ENCODE data around the gene AIF1L. TPM values are rescaled to one million over a fixed set of nuclear protein-coding genes. Genes with fewer than 3 reads are reported as not detected.
"Not testable (repeated sequence)": the region's sequence is repeated elsewhere in the genome, so short reads cannot be mapped to it uniquely, and the experiment has no call there.

AIF1L gene
- total RNA-seq, 1 donor from 2014 or later: 8.1 TPM

DNA sequence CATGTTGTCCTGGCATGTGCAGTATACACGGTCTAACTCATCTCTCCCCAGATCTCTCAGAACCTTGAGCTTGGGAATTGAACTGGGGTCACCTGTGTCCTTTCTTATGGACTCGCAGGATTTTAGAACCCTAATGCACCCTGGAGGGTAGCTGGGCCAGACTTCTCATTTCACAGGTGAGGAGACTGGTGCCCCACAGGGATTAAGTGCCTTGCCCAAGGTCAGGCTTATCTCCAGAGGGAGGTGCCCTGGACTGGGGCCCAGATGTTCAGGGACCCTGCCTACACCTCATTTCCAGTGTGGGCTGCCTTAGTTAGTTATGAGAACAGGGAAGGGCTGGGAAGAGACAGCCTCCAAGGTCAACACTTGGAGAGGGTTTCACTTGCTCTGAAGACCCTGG lies 25.0 kb downstream of the AIF1L start:
- DNase-seq: no peak

DNA sequence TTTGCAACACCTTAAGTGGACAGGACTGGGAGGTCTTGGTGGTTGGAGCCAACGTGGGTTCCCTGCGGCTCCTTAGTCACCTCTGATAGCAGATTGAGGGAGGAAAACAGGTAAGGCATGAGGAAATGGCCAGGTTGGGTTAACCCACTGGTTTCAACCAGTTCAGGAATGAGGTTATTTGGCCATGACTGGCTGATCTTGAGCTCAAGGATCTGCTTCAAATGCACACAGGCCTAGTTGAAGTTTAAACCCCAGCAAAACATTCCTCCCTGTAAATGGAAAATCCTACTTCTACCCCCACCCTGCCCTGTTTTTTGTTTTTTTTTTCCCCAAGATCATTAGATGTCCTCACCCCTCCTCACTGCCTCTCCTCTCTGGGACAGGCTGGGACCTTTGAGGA lies 25.8 kb downstream of the AIF1L start:
- DNase-seq: no peak

DNA sequence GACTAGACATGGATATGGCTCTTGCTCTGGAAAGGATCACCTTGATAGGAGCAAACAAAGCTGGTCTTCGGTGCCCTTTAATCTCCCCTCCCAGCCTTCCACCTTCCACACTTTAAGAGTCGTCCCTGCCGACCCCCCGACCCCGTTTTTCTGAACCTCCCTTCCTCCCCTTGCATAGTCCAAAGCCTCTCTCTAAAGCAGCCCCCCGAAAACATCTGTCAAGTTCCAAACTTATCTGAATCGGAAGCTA lies 28.6 kb downstream of the AIF1L start:
- DNase-seq: no peak

DNA sequence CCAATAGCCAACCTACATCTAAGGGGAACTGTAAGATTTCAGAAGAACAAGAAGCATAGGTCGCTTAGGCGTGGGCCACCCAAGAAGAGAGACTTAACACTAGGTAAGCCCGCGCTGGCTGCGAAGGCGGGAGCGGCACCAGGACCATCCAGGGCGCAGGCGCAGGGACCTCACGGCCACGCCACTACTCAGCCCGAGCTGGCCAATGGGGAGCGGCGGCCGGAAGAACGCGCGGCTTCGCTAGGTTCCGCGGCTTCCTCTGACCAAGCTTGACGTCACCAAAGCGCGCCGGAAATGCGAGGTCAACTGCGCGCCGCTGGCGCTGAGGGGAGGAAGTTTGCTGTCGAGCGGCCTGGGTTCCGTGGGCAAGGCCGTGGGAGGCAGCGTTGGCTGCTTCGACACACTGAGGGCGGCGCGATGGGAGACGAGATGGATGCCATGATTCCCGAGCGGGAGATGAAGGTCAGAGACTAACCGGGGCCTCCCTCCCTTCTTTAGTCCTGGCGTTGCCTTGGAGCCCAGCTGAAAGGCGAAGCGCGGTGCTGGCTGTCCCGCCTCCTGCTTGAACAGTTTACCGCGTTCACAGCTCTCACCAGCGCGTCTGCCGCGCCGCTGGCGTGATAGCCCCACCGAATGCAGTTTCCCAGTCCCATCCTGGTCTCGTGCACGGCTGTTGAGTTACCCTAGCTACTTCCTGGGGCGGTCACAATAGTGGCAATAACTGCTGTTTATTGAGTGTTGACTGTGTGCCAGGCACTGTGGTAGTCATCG lies 29.1 kb downstream of the AIF1L start, which contains the start of gene NUP214:
TSS of gene NUP214 (plus strand) at position 299 of the 771 bp plus-strand sequence. CDS start at position 418, 119 bp downstream.
- peak; percentile 96 for DNase-seq

DNA sequence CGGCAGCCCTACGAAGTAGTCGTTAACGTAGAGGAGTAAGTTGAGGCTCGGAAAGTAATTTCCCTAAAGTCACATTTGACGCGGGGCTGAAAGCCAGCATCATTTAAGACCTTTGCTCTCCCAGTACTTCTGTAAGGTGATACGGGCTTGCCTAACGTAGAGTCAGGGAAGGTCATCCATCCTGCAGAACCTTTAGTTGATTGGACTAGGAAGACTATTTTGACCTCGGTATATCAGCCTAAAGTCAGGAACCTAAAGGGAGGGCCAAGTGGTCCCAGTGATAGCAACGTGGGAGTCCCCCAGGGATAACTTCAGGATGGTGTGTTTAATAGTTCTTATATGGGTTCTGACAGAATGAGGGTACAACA lies 29.7 kb downstream of the AIF1L start:
- no peak for DNase-seq

DNA sequence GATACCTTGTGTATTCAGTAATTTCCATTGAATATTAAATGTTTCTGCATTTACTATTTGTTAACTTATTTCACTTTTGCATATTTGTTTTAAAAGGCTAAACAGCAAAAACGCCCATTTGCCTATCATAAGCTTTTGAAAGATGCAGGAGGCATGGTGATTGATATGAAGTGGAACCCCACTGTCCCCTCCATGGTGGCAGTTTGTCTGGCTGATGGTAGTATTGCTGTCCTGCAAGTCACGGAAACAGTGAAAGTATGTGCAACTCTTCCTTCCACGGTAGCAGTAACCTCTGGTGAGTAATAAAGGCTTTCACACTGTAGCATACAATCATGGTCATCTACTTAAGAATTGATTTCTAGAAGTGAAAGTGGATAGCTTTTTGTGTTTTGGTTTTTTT lies 32.9 kb downstream of the AIF1L start:
- DNase-seq: no peak

DNA sequence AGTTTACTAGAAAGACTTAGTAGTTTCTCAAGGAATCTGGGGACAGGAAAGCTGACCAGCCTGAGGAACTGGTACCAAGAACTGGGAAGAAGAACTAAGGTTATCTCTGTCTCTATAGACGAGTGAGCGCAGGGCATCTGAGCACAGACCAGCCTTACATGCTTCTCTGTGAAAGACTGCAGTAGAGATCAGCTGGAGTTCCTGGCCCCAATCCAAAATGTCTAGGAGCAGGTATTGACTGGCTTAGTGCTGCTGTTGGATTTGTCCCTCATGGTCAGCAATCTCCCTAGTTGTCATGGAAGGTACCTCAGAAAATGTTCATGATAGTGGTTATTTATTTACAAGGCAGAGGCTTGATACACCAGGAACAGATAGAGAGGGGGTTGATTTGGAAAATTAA lies 42.3 kb downstream of the AIF1L start:
- DNase-seq: no peak

DNA sequence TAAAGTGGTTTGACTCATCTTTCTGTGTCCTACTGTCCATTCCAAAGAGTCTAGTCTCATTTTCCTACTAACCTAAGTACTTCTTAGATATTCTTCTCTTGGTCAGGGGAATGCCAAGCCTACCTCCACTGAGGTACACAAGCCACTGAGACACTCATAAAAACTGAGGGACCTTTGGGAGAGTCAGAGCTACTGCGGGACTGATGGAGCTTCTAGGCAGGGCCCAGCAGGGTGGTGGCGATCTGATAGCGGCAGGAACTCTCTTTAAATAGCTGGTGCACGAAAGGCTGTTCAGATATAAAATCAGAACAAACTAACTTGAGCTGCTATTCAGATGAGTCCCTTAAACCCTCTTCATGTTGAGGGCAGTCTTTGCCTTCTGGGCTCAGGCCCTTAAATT lies 43.8 kb downstream of the AIF1L start:
- DNase-seq: no peak

DNA sequence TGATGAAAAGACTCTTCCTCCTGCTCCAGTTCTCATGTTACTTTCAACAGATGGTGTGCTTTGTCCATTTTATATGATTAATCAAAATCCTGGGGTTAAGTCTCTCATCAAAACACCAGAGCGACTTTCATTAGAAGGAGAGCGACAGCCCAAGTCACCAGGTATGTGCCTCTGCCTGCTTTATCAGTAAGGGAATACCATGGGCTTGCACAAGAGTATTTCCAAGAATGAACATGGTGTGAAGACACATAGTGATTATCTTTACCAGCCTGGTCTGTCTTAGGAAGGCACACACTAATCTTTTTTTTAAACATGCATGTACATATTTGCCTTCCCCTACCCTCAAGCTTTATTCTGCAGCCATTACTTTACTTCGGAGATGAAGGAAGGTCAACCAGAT lies 44.2 kb downstream of the AIF1L start:
- DNase-seq: no peak

DNA sequence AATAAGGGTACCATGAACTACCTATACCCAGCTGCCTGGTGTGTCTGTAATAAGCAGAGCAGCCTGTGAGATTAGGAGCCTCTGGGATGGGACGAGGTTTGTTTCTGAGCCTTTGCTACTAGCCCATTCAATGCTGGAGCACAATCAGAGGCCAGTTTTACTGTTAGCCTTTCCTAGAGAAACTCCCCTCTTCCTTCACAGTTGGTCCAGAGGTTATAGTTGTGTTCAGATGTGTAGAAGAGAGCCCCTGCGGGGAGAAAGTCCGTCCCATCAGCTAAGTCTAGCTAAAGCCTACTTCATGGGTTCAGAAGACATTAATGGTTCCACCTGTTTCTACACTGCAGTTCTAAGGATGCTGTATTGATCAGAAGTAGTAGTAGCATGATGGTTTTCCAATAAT lies 45.8 kb downstream of the AIF1L start:
- DNase-seq: no peak

DNA sequence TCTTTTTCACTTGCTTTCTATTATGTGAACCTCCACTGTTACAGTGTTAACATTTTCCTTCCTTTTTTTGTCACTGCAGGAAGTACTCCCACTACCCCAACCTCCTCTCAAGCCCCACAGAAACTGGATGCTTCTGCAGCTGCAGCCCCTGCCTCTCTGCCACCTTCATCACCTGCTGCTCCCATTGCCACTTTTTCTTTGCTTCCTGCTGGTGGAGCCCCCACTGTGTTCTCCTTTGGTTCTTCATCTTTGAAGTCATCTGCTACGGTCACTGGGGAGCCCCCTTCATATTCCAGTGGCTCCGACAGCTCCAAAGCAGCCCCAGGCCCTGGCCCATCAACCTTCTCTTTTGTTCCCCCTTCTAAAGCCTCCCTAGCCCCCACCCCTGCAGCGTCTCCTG lies 47.9 kb downstream of the AIF1L start:
- no peak for DNase-seq

DNA sequence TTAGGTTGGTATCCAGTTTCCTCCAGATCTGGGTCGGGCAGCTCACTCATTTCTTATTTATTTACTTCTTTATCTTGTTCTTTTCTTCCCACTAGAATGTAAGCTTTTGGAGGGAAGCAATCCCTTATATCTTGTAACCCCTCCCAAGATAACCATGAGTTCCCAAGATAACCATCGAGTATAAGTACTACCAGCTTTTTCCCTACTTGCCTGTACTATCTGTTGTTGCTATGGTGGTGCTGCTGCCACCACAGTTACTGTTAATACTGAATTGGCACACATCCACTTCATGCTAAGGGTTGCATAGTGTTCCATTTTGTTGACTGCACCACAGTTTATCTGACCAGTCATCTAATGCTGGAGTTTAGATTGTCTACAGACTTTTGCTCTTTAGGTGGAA lies 48.9 kb downstream of the AIF1L start:
- DNase-seq: no peak

DNA sequence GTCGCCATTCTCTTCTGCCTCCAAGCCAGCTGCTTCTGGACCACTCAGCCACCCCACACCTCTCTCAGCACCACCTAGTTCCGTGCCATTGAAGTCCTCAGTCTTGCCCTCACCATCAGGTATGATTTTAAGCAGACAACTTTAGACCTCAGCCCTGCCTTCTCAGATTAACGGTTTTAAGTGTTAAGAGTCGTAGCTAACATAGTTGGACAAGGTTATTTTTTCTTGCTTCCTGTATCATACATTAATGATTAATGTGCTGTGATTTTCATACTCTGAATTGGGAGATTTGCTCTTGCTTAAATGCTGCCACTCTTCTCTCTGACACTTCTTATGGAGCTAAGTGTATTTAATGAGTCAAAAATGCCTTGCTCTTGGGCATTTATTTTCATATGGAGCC lies 49.9 kb downstream of the AIF1L start:
- DNase-seq: no peak

DNA sequence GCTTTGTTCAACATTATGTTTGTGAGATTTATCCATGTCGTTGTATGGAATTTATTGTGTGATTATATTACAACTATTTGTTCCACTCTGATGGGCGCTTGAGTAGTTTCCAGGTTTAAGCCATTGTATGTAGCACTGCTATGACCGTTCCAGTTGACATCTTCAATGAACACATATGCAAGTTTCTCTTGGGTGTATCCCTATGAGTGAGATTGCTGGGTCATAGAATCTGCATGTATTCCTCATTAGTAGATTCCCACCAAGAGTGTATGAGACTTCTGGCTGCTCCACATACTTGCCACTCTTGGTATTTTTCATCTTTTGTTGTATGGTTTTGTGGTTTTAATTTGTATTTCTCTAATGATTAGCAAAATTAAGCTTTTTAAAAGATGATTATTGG lies 51.9 kb downstream of the AIF1L start:
- no peak for DNase-seq

DNA sequence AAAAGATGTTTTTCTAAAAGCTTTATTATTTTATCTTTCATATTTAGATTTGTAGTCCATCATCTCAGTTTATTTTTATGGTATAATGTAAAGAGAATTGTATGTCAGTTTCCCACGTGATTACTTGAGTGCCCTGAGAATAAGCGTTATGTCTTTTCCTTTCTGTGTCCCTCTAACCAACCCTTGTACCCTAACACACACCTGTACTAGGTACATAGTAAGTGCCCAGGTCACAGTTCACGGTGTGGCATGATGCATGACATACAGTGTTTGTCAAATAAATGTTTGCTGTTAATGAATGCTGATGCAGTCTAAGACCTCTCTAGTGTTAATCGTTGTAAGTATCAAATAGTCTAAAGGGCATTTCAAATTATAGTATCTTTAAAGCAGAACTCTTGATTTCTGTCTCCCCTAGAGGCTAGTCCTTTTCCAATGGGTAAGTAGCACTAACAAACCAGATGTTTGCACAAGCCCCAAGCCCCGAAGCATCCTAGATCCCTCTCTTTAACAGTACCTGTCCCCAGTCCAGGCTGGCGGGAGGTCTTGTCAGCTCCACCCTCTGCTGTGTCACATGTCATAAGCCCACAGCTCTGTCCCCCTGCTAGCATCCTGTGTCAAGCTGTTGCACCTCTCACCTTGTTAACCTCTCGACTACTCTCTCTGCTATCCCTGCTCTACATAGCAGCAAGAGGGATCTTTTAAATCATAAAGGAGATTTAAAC lies 52.8 kb downstream of the AIF1L start:
- no peak for DNase-seq

DNA sequence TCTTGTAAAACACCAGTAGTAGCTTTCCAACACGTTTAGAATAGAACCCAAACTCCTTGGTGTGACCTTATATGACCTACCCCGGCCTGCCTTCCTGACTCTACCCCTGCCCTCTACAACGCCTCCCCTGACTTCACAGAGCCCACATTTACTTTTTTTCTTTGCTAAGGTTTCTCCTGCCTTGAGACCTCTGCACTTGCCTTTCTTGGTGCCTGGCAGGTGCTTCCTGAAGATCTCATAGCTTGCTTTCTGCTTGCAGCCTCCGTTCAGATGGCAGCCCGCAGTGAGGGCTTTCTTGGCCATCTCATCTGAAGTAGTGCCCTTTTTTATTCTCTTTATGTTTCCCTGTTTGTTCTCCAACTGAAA lies 53.3 kb downstream of the AIF1L start:
- DNase-seq: no peak

DNA sequence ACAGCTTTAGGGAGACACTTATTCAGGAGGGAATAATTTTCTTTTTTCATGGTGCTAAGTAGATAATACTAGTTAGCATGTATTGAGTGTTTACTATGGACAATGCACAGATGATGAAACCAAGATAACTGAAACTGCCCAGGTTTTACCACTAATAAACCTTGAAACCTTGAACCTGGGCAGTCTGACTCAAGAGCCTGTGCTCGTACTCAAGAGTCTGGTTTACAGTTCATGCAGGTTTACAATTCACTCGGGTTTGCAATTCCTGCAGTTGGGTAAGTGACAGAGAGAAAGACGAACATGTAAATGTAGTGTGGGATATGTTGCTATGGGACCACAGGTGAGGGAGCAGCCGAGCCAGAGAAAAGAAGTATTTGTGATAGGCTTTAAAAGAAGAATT lies 57.3 kb downstream of the AIF1L start:
- no peak for DNase-seq

DNA sequence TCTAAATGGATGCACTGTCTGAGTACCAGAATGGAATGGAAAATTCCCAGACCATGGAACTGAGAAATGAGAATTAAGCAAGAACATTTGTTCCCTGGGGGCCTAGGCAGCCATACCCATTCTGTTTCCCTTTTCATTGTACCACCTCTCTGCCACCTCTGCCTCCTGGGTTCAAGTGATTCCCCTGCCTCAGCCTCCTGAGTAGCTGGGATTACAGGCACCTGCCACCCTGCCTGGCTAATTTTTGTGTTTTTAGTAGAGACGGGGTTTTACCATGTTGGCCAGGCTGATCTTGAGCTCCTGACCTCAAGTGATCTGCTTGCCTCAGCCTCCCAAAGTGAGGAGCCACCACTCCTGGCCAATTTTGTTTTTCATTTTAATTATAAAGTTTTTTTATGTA lies 62.3 kb downstream of the AIF1L start:
- DNase-seq: not testable (repeated sequence)

DNA sequence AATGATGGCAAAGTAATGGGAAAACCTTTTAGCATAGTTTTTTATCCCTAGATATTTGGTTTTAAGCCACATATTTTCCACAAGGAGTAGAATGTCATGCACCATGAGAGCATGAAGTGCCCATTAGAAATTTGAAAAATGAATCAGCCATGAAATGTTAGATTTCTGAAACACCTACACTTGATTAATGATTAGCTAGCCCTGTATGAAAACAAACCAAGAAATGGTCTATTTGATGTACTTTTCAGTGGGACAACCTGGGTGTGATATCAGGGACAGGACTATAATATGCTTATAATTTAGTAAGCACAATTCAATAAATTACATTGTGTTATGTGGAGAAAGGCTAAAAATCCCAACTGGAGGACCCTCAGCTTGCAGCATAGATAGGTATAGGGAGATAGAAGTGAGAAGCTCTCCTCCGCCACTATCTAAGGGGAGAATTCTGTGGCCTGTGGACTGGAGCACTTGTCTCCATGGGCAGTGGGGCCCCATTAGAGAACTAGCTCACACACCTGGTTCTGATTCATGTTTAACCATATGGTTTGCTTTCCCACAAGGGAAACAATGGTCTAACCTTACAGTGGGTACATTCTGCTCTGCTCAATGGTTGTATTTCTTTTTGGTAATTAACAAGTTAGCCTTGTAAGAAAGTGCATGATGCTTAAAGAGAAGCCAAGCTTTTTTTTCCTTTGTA lies 64.2 kb downstream of the AIF1L start:
- no peak for DNase-seq

DNA sequence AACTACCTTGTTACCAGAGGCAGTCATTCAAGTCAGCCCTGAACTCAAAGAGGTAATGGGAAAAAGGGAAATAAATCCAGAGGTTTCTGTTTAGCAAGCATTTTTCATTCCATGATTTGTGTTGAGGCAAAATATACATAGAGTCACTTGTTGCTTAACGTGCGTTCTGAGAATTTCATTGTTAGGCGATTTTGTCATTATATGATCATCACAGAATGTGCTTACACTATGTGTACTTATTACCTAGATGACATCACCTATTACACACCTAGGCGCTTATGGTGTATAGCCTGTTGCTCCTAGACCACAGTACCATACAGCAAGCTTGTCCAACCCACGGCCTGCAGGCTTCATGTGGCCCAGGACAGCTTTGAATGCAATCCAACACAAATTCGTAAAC lies 65.3 kb downstream of the AIF1L start:
- no peak for DNase-seq

DNA sequence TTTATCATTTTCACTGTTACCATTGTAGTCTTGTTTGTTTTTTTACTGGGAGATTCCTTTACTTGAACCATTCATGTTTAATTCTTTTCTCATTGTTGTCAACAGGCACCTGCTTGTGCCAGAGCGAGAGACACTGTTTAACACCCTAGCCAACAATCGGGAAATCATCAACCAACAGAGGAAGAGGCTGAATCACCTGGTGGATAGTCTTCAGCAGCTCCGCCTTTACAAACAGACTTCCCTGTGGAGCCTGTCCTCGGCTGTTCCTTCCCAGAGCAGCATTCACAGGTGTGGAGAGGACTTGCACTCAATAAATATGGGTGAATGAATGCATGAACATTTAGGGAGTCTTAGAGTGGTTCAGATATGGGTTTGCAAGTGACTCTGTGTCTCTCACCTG lies 66.6 kb downstream of the AIF1L start:
- DNase-seq: no peak

DNA sequence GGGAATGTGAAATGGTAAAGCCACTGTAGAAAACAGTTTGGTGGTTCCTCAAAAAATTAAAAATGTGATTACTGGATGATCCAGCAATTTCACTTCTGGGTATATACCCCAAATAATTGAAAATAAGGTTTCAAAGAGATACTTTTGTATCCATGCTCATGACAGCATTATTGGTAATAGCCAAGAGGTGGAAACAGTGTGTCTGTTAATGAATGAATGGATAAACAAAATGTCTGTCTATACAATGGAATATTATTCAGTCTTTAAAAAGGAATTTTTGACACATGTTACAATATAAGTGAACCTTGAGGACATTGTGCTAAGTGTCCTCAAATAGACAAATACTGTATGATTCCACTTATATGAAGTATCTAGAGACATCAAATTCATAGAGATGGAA lies 69.2 kb downstream of the AIF1L start:
- DNase-seq: no peak

DNA sequence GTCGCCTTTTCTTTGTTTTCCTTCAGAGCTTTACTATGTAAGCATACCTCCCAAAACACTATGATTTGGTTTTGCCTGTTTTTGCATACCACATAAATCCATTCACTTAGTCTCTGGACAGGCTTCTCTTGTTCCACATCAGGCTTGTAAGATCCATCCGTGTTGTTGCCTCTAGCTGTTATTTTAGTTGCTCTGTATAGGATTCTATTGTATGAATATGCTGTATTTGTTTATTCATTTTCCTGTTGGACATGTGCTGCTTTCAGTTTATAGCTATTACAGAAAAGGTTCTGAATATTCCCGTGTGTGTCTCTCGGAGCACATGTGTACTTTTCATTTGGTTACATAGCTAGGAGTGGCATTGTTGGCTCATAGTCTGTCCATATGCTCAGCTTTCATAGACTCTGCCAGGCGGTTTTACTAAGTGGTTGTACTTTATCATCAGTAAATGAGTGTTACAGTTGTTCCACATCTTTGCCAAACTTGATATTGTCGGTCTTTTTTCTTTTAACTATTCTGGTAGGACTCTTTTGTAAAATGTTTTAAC lies 70.9 kb downstream of the AIF1L start:
- no peak for DNase-seq

DNA sequence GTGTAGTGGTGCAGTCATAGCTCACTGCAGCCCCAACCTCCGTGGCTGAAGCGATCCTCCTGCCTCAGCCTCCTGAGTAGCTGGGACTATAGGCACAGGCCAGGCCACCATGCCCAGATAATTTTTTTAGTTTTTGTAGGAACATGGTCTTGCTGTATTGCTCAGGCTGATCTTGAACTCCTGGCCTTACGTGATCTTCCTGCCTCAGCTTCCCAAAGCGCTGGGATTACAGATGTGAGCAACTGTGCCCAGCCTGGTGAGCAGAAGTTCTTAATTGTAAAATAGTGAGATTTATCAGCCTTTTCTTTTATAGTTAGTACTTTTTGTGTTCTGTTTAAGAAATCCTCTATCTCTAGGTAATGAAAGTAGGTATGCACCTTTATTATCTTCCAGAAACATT lies 71.6 kb downstream of the AIF1L start:
- no peak for DNase-seq
